Measurements from ENCODE around the gene NTSR2.

NTSR2 gene

DNA sequence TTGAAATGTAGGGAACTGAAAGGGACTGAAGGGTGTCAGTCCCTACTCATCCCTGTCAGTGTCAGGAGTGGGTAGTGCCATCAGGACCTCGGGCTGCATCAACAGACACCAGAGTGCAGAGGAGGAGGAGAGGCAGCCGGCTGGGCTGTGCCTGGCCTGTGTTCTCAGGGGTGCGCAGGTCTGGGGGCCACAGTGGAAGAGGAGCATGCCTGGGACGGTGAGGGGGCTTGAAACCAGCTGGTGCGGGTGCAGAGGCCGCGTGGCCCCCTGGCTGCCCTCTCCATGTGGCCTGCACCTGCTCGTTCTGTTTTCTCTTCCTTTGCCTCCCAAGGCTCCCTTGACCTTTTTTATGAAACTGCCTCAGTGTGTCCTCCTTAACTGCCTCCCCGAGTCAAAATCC, 41.3 kb downstream of the NTSR2 start:
- no peak for DNase-seq (ENCODE audit: low spot score)

GRCh38 chr2:11625671-11626070, 44.3 kb downstream of the NTSR2 start:
- DNase-seq (ENCODE audit: low spot score), result no peak

DNA sequence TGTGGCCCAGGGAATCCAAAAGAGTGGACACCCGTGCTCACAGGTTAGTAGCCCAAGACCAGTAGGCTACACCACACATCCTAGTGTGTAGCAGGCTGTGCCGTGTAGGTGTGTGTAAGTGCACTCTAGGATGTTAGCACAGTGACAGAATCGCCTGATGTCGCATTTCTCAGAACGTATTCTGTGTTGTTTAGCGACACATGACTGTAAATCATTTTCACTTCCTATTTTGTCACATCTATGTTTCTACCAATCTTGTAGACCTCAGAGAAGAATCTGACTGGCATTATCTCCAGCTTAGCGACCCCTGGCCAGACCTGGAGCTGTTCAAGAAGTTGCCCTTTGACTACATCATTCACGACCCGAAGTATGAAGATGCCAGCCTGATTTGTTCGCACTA, 45.1 kb downstream of the NTSR2 start:
- no peak for DNase-seq (ENCODE audit: low spot score)

DNA sequence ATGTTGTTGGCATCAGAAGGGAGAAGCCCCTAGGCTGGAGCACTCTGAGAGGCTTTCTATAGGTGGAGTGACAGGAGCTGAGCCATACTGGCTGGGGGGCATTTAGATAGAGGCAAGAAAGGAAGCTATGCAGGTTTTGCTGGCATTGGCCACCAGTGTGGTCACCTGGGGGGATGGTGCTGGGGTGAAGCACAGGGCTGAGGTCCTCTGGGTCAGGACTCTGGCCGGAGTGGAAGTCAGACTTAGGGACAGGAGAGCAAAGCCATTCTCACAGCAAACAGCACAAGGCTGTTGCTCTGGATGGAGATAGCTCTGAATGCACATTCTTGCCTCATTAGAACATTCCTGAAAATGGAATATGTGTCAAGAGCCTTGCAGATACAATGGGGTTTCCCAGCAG, 47.4 kb downstream of the NTSR2 start:
- DNase-seq (ENCODE audit: low spot score), result no peak

DNA sequence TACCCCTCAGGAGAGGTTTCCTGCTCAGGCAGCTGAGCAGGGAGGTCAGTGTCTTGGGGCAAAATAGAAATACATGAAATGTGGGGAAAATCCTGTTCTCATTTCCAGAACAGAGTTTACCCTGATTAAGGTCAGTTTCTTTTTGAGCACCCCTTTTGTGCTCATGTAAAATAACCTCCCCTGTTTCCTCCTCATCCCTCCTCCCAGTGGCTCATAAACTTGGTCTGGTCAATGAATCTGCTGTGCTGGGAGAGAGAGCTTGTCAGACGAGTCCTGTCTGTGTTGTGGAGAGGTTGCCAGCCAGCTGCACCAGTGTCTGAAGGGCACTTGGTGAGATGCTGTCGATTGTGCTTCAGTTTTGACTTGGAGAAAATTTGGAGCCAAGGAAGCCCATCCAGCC, 48.6 kb downstream of the NTSR2 start:
- DNase-seq (ENCODE audit: low spot score), result peak; percentile 41

GRCh38 chr2:11618708-11619062, 51.3 kb downstream of the NTSR2 start:
- no peak for DNase-seq (ENCODE audit: low spot score)

- DNase-seq (ENCODE audit: low spot score), result no peak
Observed at GRCh38 chr2:11617984-11618707, 51.8 kb downstream of the NTSR2 start.

DNA sequence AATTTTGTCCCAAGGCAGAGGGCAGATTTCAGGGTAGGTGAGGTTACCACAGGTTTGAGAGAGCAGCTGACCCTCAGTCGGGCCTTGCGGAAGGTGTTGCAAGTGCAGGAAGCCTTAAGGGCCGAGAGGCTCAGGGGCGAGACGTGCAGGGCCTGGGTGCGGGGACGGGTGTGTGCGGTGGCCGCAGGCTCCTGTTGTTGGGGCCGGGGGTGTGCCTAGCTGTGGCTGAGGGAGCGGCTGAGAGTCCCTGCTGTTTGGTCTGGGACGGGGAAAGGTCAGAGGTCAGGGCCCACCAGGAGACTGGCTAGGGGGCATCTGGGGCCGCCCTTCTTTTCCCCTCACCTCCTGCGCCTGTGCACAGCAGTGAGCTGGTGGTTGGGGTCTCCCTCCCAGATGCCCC, 52.5 kb downstream of the NTSR2 start:
- no peak for DNase-seq (ENCODE audit: low spot score)

- no peak for DNase-seq (ENCODE audit: low spot score)
Observed at GRCh38 chr2:11616851-11617415, 53.1 kb downstream of the NTSR2 start.

GRCh38 chr2:11616097-11616687, 53.8 kb downstream of the NTSR2 start:
- DNase-seq (ENCODE audit: low spot score), result no peak

DNA sequence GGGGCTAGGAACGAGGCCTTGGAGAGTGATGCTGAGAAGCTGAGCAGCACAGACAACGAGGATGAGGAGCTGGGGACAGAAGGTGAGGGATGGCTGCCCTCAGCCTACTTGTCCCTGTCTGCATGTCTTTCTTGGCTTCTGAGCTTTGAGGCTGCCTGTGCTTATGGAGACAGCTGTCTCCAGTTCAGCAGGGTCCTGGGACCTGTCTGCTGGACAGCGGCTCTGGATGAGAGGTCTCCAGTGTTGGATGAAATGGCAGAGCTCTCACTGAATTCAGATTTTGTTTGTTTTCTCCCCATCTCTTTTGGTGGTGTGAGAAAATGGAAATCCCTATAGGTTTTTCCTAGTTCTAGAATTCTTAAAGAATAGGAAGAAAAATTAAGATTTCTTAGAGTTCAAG, 54.8 kb downstream of the NTSR2 start:
- no peak for DNase-seq (ENCODE audit: low spot score)

DNA sequence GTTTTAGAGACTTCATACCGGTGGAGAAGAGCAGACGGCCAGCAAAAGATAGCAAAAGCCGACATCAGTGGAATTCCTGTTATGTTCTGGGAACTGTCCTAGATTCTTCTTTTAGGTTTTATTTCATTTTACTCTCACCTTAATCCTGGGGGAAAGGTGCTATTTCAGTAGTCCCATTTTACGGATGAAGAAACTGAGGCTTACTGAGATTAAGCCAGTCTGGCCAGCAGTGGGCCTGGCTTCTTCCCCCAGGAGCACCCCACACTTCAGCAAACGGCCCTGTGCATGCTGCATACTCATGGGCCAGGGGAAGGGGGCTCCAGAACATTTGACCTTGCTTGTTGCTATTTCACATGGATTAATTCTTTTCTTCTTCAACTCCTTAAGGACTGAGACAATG, 56.7 kb downstream of the NTSR2 start:
- DNase-seq (ENCODE audit: low spot score), result no peak

- no peak for DNase-seq (ENCODE audit: low spot score)
Observed at GRCh38 chr2:11612553-11613215, 57.3 kb downstream of the NTSR2 start.

DNA sequence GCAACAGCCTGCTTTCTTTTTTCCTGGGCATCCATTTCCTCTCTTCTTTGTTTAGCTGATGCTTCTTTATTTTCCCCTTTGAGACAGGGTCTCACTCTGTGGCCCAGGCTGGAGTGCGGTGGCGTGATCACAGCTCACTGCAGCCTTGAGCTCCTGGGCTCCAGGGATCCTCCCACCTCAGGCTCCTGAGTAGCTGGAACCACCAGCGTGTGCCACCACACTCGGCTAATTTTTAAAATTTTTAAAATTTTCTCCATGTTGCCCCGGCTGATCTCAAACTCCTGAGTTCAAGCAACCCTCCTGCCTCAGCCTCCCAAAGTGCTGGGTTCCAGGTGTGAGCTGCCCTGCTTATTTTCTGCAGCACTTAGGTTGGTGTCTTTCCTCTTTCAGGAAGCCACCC, 58.7 kb downstream of the NTSR2 start:
- no peak for DNase-seq (ENCODE audit: low spot score)

- no peak for DNase-seq (ENCODE audit: low spot score)
Observed at GRCh38 chr2:11610624-11611242, 59.3 kb downstream of the NTSR2 start.

All from Ammon's horn (tissue), 1 donor.